ENCODE measurements around the gene HOXB5.

Gene HOXB5

GRCh38 chr17:48589060-48589830, 4.3 kb downstream of the HOXB5 start:
- DNase-seq, result no peak

- no peak for DNase-seq
Measured at GRCh38 chr17:48588528-48588927, 5.1 kb downstream of the HOXB5 start.

- no peak for DNase-seq
Measured at GRCh38 chr17:48588074-48588415, 5.5 kb downstream of the HOXB5 start.

GRCh38 chr17:48587276-48588073, 6.1 kb downstream of the HOXB5 start:
- DNase-seq, result no peak

GRCh38 chr17:48586355-48587258, 7.0 kb downstream of the HOXB5 start:
- no peak for DNase-seq

- DNase-seq, result no peak
Measured at GRCh38 chr17:48584223-48584741, 9.3 kb downstream of the HOXB5 start.

GRCh38 chr17:48583708-48584222, 9.8 kb downstream of the HOXB5 start:
- DNase-seq, result no peak

GRCh38 chr17:48582750-48583069, 10.9 kb downstream of the HOXB5 start:
- DNase-seq, result no peak

- no peak for DNase-seq
Measured at GRCh38 chr17:48579760-48580554, 13.6 kb downstream of the HOXB5 start.

GRCh38 chr17:48579471-48579759, 14.2 kb downstream of the HOXB5 start:
- DNase-seq, result no peak

GRCh38 chr17:48578616-48579470, 14.7 kb downstream of the HOXB5 start:
- no peak for DNase-seq

- DNase-seq, result no peak
Measured at GRCh38 chr17:48577946-48578615, 15.5 kb downstream of the HOXB5 start, which contains the start of gene HOXB4. Gene HOXB4 (minus strand): TSS chr17:48578350. CDS start chr17:48578319, 31 bp downstream.

GRCh38 chr17:48577330-48577945, 16.1 kb downstream of the HOXB5 start:
- no peak for DNase-seq

- no peak for DNase-seq
Measured at GRCh38 chr17:48576479-48577309, 16.9 kb downstream of the HOXB5 start.

GRCh38 chr17:48575673-48576478, 17.7 kb downstream of the HOXB5 start:
- no peak for DNase-seq

- no peak for DNase-seq
Measured at GRCh38 chr17:48575066-48575582, 18.5 kb downstream of the HOXB5 start.

- DNase-seq, result no peak
Measured at GRCh38 chr17:48574505-48575065, 19.0 kb downstream of the HOXB5 start.
